MG63 (cell line): ENCODE results near the gene ERLIN1. TPM values are rescaled to one million over a fixed set of nuclear protein-coding genes. Genes with fewer than 3 reads are reported as not detected.

Experiments used
- DNase-seq: peaks from one replicate; pipeline ENCODE4 v3.0.0-alpha.2; 2020
- H3K27me3 ChIP-seq: fragments of 250-450 bp; sonication (Bioruptor Pico); 2 replicates; pipeline ENCODE4 v1.5.1; 2020; ENCODE audit warnings: mild to moderate bottlenecking, moderate library complexity
- H3K36me3 ChIP-seq: fragments of 250-450 bp; sonication (Bioruptor Pico); 2 replicates; pipeline ENCODE4 v1.5.1; 2020; ENCODE audit warnings: mild to moderate bottlenecking, moderate library complexity
- H3K4me3 ChIP-seq: fragments of 250-450 bp; sonication (Bioruptor Pico); 2 replicates; pipeline ENCODE4 v1.5.1; 2020; ENCODE audit warnings: mild to moderate bottlenecking, moderate library complexity
- H3K9me3 ChIP-seq: fragments of 250-450 bp; sonication (Bioruptor Pico); 2 replicates; pipeline ENCODE4 v1.5.1; 2020; ENCODE audit warnings: mild to moderate bottlenecking, moderate library complexity
- total RNA-seq: library from RNA; depleted of rRNA; stranded (reverse); fragments of >200 nt; shearing (Covaris generic); gene quantifications from 2 replicates; pipeline ENCODE4 v1.2.3, GENCODE V29; 2014; ENCODE audit warnings: low replicate concordance; rRNA removed

The ERLIN1 gene
- total RNA-seq, 1 experiment from 2014 or later: 38.4 TPM

DNA sequence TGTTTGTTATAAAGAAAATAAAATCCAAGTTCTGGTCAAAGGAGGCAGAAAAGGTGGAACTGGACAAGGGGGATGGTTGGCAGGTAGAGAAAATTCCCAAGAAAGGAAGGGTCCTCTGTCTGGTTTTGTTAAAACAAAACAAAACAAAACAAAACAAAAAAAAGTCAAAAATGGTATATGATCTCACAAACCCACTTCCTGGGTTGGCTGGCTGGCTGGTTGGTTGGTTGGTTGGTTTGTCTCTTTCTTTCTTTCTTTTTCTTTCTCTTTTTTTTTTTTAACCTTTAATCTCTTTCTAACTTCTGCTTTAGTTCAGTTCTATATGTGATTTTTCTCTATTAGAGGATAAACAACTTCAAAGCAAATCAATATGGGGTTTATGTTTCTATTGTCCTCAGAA lies 63.0 kb downstream of the ERLIN1 start:
- H3K27me3 ChIP-seq: no peaks in the 10 kb centered on the region
- H3K9me3 ChIP-seq: no peaks in the 10 kb centered on the region
- H3K36me3 ChIP-seq: no peaks in the 10 kb centered on the region
- H3K4me3 ChIP-seq: no peak overlapping the region
- DNase-seq: no peak

DNA sequence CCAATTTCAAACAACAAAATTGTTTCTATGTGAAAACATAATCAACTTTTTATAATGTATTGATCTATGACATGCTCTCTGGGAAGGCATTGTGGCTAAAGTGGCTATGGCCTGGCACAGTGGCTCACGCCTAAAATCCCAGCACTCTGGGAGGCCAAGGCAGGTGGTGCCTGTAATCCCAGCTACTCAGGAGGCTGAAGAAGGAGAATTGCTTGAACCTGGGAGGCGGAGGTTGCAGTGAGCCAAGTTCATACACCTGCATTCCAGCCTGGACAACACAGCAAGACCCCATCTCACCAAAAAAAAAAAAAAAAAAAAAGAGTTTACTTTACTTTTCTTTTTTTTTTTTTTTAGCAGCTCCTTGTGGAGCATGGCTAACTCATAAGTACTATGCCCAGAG lies 65.3 kb downstream of the ERLIN1 start:
- no peaks in the 10 kb centered on the region for H3K36me3 ChIP-seq
- H3K4me3 ChIP-seq: no peak overlapping the region
- no peaks in the 10 kb centered on the region for H3K27me3 ChIP-seq
- H3K9me3 ChIP-seq: no peaks in the 10 kb centered on the region
- DNase-seq: no peak

DNA sequence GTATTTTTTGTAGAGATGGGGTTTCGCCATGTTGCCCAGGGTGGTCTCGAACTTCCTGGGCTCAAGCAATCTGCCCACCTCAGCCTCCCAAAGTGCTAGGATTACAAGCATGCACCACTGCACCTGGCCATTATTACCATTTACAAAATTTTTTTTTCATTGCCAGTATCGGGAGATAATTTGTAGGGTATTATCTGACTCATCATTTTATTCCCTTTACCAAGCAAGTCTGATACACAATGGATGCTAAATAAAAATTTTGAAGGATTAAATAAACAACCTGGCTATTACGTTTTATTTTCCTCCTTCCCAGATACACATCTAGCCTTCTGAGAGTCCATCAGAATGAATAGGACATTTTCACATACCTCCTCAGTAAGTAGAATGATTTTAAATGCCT lies 66.1 kb downstream of the ERLIN1 start:
- no peak for DNase-seq
- Histone ChIP-seq H3K4me3 (no peak overlapping the region), H3K9me3 (no peaks in the 10 kb centered on the region), H3K36me3 (no peaks in the 10 kb centered on the region), H3K27me3 (no peaks in the 10 kb centered on the region)

DNA sequence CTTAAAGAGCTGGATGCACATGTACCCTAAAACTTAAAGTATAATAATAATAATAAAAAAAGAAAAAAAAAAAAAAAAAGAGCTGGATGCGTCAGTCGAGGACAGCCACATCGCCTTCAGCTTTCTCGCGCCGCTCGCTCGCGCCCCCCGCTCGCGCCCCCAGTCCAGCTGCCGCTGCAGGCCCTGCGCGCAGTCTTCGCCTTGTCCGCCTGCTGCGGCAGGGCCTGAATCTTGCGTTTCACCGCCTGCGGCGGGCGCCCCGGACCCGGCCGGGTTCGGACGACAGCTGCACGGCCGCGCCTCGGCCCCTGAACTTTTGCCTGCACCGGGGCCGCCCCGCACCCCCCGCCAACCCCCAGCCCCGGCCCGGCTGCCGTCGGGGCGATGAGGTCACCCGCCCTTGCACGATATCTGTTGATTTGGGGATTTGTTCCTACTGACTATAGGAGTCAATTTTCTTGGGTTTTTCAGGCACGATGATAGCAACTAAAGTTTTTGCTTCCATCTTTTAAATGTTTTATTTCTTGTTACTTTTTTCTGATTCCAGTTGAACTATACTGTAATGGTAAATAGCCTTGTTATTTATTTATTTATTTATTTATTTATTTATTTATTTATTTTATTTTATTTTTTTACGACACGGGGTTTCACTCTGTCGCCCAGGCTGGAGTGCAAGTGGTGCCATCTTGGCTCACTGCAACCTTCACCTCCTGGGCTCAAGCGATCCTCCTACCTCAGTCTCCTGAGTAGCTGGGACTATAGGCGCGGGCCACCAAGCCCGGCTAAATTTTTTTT lies 70.7 kb downstream of the ERLIN1 start:
- DNase-seq: no peak
- Histone ChIP-seq H3K27me3 (no peaks in the 10 kb centered on the region), H3K36me3 (no peaks in the 10 kb centered on the region), H3K4me3 (no peak overlapping the region), H3K9me3 (no peaks in the 10 kb centered on the region)

DNA sequence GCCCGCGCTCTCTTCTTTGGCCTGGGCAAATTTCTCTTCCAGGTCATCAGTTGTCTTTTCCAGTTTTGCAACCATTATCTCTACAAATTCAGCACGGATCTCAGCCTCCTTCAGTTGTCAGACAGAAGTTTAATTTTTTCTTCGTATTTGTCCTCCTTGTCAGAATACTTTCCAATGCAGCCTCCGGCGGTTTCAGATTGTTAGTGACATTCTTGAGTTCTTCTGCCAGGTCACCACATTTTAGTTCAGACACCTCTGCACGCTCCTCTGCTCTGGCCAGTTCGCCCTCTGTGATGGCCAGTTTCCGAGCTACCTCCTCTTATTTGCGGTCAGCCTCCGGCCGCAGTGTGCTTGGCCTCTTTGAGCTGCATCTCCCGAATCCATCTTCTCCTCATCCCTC lies 71.4 kb downstream of the ERLIN1 start:
- DNase-seq: no peak
- Histone ChIP-seq H3K4me3 (no peak overlapping the region), H3K36me3 (no peaks in the 10 kb centered on the region), H3K9me3 (no peaks in the 10 kb centered on the region), H3K27me3 (no peaks in the 10 kb centered on the region)

DNA sequence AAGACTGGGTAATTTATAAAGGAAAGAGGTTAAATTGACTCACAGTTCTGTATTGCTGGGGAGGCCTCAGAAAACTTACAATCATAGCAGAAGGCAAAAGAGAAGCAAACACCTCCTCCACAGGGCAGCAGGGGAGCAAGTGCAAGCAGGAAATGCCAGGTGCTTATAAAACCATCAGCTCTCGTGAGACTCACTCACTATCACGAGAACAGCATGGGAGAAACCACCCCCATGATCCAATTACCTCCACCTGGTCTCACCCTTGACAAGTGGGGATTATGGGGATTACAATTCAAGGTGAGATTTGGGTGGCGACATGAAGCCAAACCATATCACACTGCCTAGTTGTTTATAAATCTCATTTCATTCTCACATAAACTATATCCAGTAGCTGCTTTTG lies 76.2 kb downstream of the ERLIN1 start:
- Histone ChIP-seq H3K9me3 (no peaks in the 10 kb centered on the region), H3K27me3 (no peaks in the 10 kb centered on the region)

DNA sequence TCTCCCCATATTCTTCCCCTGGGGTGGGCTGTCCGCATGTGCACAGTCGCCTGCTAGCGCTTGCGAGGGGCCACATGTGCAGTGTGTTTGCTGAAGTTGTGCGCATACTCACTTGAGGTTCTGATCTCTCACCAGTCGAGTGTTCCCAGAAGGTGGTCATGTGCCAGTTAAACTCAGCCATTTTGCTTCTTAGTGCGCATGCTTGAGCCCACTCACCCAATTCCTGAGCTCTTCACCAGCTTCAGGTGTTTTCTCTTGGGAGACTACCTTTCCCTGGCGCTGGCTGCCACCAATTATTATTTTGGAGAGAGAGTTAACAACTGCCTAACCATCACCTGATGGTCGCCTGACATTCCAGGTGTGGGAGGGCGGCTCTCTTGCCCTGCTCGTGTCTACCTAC lies 79.0 kb downstream of the ERLIN1 start:
- Histone ChIP-seq H3K27me3 (no peaks in the 10 kb centered on the region), H3K9me3 (peaks cover 3% of the 10 kb centered on the region; the same call in 1 of the 2 replicates), H3K36me3 (no peaks in the 10 kb centered on the region), H3K4me3 (no peak overlapping the region)
- DNase-seq: no peak

More for the DNA sequence above, 76.2 kb downstream of the ERLIN1 start:
- no peak for DNase-seq
- Histone ChIP-seq H3K36me3 (no peaks in the 10 kb centered on the region), H3K4me3 (no peak overlapping the region)

DNA sequence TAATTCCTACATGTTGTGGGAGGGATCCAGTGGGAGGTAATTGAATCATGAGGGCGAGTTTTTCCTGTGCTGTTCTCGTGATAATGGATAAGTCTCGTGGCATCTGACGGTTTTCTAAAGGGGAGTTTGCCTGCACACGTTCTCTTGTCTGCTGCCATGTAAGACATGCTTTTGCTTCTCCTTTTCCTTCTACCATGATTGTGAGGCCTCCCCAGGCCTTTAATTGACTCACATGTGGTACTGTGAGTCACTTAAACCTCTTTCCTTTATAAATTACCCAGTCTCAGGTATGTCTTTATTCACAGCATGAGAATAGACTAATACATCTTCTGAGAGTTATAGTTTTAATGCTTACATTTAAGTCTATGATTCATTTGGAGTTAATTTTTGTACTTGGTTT lies 81.5 kb downstream of the ERLIN1 start:
- DNase-seq: no peak
- Histone ChIP-seq H3K9me3 (peaks cover 3% of the 10 kb centered on the region; the same call in 1 of the 2 replicates), H3K36me3 (no peaks in the 10 kb centered on the region), H3K4me3 (no peak overlapping the region), H3K27me3 (no peaks in the 10 kb centered on the region)

DNA sequence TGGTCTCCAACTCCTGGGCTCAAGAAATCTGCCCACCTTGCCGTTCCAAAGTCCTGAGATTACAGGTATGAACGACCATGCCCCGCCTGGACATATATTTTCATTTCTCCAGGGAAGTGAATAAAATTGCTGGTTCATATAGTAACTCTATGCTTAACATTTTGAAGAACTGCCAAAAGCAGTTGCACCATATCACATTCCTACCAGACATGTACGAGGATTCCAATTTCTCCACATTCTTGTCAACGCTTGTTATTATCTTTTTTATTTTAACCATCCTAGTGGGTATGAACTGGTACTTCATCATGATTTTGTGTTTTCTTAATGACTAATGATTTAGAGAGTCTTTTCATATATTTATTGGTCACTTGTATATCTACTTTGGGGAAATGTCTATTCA lies 82.2 kb downstream of the ERLIN1 start:
- Histone ChIP-seq H3K36me3 (no peaks in the 10 kb centered on the region), H3K4me3 (no peak overlapping the region), H3K27me3 (no peaks in the 10 kb centered on the region), H3K9me3 (peaks cover 5% of the 10 kb centered on the region; the same call in 1 of the 2 replicates)
- DNase-seq: no peak

DNA sequence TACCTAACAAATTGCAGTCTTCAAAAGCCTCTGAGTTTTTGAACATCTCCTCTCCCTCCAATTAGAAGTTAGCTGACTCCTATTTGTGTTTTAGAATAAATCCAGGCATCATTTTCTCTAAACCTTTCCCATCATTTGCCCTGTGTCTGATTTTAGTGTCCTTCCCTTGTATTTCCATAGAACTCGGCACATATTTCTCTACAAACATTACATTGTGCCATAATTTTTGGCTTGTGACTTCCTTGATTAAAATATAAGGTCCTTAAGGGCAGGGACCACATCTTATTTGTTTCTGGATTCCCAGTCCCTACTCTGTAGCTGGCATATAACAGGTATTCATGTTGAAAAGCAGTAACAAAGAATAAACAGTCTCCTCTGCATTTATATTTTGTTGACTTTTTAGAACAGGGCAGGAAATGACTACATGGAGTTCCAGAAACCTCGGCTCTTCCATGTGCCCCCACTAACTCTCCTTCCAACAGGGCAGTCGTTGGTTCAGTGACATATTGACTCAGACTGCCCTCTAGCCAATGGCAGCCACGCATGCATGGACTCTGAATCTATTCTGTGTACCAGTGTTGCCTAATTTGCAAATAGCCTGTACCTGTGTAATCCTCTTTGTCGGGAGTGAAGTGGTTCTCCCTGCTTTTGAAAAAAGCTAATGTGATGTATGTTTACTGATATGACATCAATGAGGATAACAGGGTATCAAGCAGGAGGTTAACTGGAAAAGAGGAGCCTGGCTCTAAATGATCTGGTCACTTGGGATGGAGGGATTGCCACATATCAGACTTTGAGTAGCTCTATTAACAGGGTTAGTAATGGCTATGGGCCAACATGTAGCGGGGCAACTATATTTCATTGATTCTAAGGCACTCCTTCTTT lies 84.4 kb downstream of the ERLIN1 start:
- H3K4me3 ChIP-seq: no peak overlapping the region
- H3K36me3 ChIP-seq: no peaks in the 10 kb centered on the region
- peaks cover 5% of the 10 kb centered on the region; the same call in 1 of the 2 replicates for H3K9me3 ChIP-seq
- DNase-seq: no peak
- no peaks in the 10 kb centered on the region for H3K27me3 ChIP-seq

DNA sequence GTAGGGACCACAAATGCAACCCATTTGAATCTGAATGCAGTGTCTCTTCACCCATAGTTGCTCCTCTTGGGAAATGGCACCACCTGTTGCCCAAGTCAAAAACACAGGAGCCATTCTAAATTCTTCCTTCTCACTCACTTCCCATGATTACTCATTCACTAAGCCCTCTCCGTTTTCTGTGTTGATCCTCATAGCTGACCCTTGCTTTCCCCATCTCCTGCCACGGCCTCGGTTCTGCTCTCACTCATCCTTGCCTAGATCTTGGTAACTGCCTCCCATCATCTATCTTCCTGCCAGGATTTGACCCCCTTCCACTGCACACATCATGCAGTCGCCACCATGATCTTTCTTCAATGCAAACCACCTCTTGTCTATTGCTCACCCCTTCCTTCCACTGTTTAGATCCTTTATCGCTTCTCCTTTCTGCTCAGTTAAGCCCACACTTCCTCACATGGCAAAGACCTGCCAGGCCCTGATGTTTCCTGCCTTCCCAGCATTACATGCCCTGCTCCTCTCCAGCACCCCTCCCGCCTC lies 85.1 kb downstream of the ERLIN1 start:
- Histone ChIP-seq H3K4me3 (no peak overlapping the region), H3K9me3 (peaks cover 5% of the 10 kb centered on the region; the same call in 1 of the 2 replicates), H3K36me3 (no peaks in the 10 kb centered on the region), H3K27me3 (no peaks in the 10 kb centered on the region)
- DNase-seq: peak; percentile 13

Other genes with a start within 250 kb of the ERLIN1 start
- gene DNMBP, start 176.1 kb downstream of the ERLIN1 start, total RNA-seq: 5.4 and 6.5 TPM in 2 replicates
- gene CPN1, start 104.2 kb downstream of the ERLIN1 start, total RNA-seq: not detected in 2 replicates
- 10.1 and 21.9 TPM in 2 replicates for gene CHUK, start 43.6 kb upstream of the ERLIN1 start, total RNA-seq
- gene CWF19L1, start 81.6 kb upstream of the ERLIN1 start, total RNA-seq: 28.8 and 33.5 TPM in 2 replicates
- gene BLOC1S2, start 100.7 kb upstream of the ERLIN1 start, total RNA-seq: 43.0 and 74.3 TPM in 2 replicates
- gene PKD2L1, start 144.2 kb upstream of the ERLIN1 start, total RNA-seq: not detected in 2 replicates
- 48.8 and 56.3 TPM in 2 replicates for gene SCD, start 161.2 kb upstream of the ERLIN1 start, total RNA-seq